ENCODE results near the gene ZFR. TPM values are rescaled to one million over a fixed set of nuclear protein-coding genes. Genes with fewer than 3 reads are reported as not detected.

ZFR gene
- polyA plus RNA-seq, 1 donor (not counting 4 experiments of a cell fraction or from before 2014, with no cell fraction given), result 58.7 TPM

DNA sequence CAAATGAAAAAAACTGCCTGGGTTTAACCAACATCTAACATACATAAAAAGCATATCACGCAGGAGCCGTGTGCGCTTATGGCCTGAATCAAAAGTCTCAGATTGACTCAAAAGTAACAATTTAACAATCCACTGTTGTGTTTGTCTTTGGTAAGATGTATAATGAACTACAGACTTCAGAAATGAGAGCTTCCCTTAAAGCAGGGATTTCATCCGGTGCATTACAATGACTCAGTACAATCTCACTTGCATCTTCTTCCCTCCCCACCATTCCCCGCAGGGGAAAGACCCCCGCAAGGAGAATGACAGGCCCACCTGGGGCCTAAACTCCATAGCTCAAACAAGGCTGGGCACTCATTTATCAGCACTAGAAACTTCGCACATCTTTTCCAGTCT is 1.4 kb downstream of the ZFR start:
- Histone ChIP-seq H3K79me2 (ENCODE audit: control insufficient read depth, insufficient read depth, low read length) (peaks cover 55% of the 10 kb centered on the region), H3K27me3 (ENCODE audit: control insufficient read depth, extremely low read depth, insufficient read depth, low read length) (no peaks in the 10 kb centered on the region), H3K9ac (ENCODE audit: control insufficient read depth, extremely low read depth, insufficient read depth, low read length) (peak overlapping the region; percentile 90), H3K4me3 (ENCODE audit: control insufficient read depth in 2 of 3, extremely low read depth in 1 of 3, insufficient read depth in 2 of 3, low read depth in 1 of 3, low read length in 3 of 3) (peak overlapping the region; percentile 75 to 93 (median 90)), H3K9me3 (ENCODE audit: control insufficient read depth, low read depth, low read length) (no peaks in the 10 kb centered on the region), H3K4me2 (ENCODE audit: control insufficient read depth, extremely low read depth, insufficient read depth, low read depth, low read length) (peak overlapping the region; percentile 99), H4K20me1 (ENCODE audit: control insufficient read depth, extremely low read depth, insufficient read depth, low read length) (peaks cover 16% of the 10 kb centered on the region), H3K9me1 (ENCODE audit: control insufficient read depth, extremely low read depth, insufficient read depth, low read length) (no peaks in the 10 kb centered on the region), H2AFZ (ENCODE audit: control insufficient read depth, low read length) (no peak overlapping the region), H3K27ac (ENCODE audit: control insufficient read depth, insufficient read depth, low read length) (peak overlapping the region; percentile 77), H3K4me1 (ENCODE audit: control insufficient read depth, extremely low read depth, insufficient read depth, low read length) (peaks cover 28% of the 10 kb centered on the region), H3K36me3 (ENCODE audit: control insufficient read depth in 2 of 2, extremely low read depth in 1 of 2, insufficient read depth in 2 of 2, low read length in 2 of 2) (peaks cover 2 to 5% of the 10 kb centered on the region in 2 experiments)
- DNase-seq (ENCODE audit: low read depth, low spot score) (no peak), FAIRE-seq (no peak)
- TF ChIP-seq, protein P1, sequence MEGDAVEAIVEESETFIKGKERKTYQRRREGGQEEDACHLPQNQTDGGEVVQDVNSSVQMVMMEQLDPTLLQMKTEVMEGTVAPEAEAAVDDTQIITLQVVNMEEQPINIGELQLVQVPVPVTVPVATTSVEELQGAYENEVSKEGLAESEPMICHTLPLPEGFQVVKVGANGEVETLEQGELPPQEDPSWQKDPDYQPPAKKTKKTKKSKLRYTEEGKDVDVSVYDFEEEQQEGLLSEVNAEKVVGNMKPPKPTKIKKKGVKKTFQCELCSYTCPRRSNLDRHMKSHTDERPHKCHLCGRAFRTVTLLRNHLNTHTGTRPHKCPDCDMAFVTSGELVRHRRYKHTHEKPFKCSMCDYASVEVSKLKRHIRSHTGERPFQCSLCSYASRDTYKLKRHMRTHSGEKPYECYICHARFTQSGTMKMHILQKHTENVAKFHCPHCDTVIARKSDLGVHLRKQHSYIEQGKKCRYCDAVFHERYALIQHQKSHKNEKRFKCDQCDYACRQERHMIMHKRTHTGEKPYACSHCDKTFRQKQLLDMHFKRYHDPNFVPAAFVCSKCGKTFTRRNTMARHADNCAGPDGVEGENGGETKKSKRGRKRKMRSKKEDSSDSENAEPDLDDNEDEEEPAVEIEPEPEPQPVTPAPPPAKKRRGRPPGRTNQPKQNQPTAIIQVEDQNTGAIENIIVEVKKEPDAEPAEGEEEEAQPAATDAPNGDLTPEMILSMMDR (optimal IDR thresholded peaks at IDR 0.05 in 1 of 3, IDR thresholded peaks at IDR 0.05 in 1 of 3, conservative IDR thresholded peaks at IDR 0.05 in 1 of 3; ENCODE audit: extremely low read depth in 1 of 3, insufficient read depth in 2 of 3, low read length in 3 of 3), result no peak
- TF ChIP-seq EZH2 (IDR thresholded peaks at IDR 0.05; ENCODE audit: low read length), result no peak
- dilution Hi-C loops (cut with MboI; ENCODE audit: extremely low pct_ligation_motif_present, low sequenced_read_pairs), result no loop called here

DNA sequence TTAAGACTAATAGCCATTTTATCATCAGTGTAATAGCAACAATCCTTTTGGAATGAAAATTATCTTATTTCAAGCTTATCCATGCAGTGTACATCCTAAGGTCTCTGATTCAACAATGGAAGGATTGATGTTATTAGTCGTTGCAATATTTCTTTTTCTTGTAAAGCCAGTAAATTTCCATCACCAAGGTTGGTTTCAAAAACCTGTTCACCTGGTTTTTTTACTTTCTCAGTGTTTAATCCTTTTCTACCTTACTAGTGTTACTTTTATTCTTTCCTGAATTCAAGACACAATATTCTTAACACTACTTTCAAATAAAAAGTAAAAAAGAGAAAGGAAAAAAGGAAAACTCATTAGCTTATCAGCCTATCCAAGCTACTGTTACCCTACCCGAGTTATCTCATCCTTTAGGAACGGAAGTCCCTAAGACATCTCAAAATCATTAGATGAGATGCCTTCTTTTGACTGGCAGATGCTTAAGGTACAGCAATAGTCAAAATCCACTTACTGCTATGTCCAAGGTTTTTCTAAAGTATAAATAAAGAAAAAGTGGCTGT is 5.4 kb downstream of the ZFR start:
- dilution Hi-C loops (cut with MboI; ENCODE audit: extremely low pct_ligation_motif_present, low sequenced_read_pairs), result no loop called here
- peaks cover 31% of the 10 kb centered on the region for H4K20me1 ChIP-seq (ENCODE audit: control insufficient read depth, extremely low read depth, insufficient read depth, low read length)
- H3K4me1 ChIP-seq (ENCODE audit: control insufficient read depth, extremely low read depth, insufficient read depth, low read length), result peaks cover 28% of the 10 kb centered on the region
- H3K79me2 ChIP-seq (ENCODE audit: control insufficient read depth, insufficient read depth, low read length), result peaks cover 92% of the 10 kb centered on the region
- FAIRE-seq, result no peak
- no peak overlapping the region for H3K9ac ChIP-seq (ENCODE audit: control insufficient read depth, extremely low read depth, insufficient read depth, low read length)
- no peaks in the 10 kb centered on the region for H3K9me3 ChIP-seq (ENCODE audit: control insufficient read depth, low read depth, low read length)
- no peak overlapping the region for H3K27ac ChIP-seq (ENCODE audit: control insufficient read depth, insufficient read depth, low read length)
- H3K27me3 ChIP-seq (ENCODE audit: control insufficient read depth, extremely low read depth, insufficient read depth, low read length), result no peaks in the 10 kb centered on the region
- peaks cover 2 to 5% of the 10 kb centered on the region in 2 experiments for H3K36me3 ChIP-seq (ENCODE audit: control insufficient read depth in 2 of 2, extremely low read depth in 1 of 2, insufficient read depth in 2 of 2, low read length in 2 of 2)
- H3K9me1 ChIP-seq (ENCODE audit: control insufficient read depth, extremely low read depth, insufficient read depth, low read length), result no peaks in the 10 kb centered on the region
- H3K4me3 ChIP-seq (ENCODE audit: control insufficient read depth in 2 of 3, extremely low read depth in 1 of 3, insufficient read depth in 2 of 3, low read depth in 1 of 3, low read length in 3 of 3), result no peak overlapping the region
- no peak overlapping the region for H2AFZ ChIP-seq (ENCODE audit: control insufficient read depth, low read length)
- TF ChIP-seq, protein P1 (optimal IDR thresholded peaks at IDR 0.05 in 1 of 3, IDR thresholded peaks at IDR 0.05 in 1 of 3, conservative IDR thresholded peaks at IDR 0.05 in 1 of 3; ENCODE audit: extremely low read depth in 1 of 3, insufficient read depth in 2 of 3, low read length in 3 of 3), result no peak
- TF ChIP-seq EZH2 (IDR thresholded peaks at IDR 0.05; ENCODE audit: low read length), result no peak
- no peak for DNase-seq (ENCODE audit: low read depth, low spot score)
- peak overlapping the region; percentile 22 for H3K4me2 ChIP-seq (ENCODE audit: control insufficient read depth, extremely low read depth, insufficient read depth, low read depth, low read length)

Measured in keratinocyte (primary cell).